GM15510 (cell line): Measurements from ENCODE around the gene ECT2.

ENCODE experiments used
- POLR2A ChIP-seq: IDR thresholded peaks from 3 replicates; pipeline ENCODE4 v1.6.1; 2011; ENCODE audit warnings: borderline replicate concordance; ENCODE audit not compliant: insufficient read length; ENCODE audit errors: extremely low read depth

Gene ECT2

GRCh38 chr3:172856795-172857742 lies 106.5 kb downstream of the ECT2 start:
- TF ChIP-seq POLR2A: no peak

- TF ChIP-seq POLR2A: no peak
Measured at GRCh38 chr3:172859041-172859440, 108.5 kb downstream of the ECT2 start.

- TF ChIP-seq POLR2A: no peak
Measured at GRCh38 chr3:172868582-172869200, 118.2 kb downstream of the ECT2 start.

- no peak for TF ChIP-seq POLR2A
Measured at GRCh38 chr3:172869368-172869771, 118.8 kb downstream of the ECT2 start.

GRCh38 chr3:172869784-172870518 lies 119.4 kb downstream of the ECT2 start:
- TF ChIP-seq POLR2A: no peak
